Hematopoietic multipotent progenitor cell treated with erythropoietin and hydrocortisone succinate and interleukin-3 and kit ligand, for 8 days (in vitro differentiated cells): Measurements from ENCODE around the gene CDKL1.
A peak's percentile ranks its signal among the peaks of the same experiment; 100 is the strongest.
"Not testable (repeated sequence)": the region's sequence is repeated elsewhere in the genome, so short reads cannot be mapped to it uniquely, and the experiment has no call there.

Source experiments
- DNase-seq: peaks from one replicate; pipeline ENCODE4 v3.0.0-alpha.2; 2015

The CDKL1 gene

DNA sequence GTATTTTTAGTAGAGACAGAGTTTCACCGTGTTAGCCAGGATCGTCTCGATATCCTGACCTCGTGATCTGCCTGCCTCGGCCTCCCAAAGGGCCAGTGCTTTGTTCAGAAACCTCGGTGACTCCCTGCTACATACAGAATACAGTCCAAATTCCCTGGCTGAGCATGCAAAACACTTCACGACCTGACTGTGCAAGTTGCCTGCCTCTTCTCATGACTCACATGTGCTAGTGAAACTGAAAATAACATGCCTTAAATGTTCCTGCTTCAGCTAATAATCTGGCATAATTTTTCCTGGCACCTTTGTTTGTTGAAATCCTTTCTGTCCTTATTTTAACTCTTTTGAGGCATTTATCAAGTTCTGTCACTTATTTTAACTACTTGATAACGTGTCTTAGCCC is 76.4 kb downstream of the CDKL1 start:
- no peak for DNase-seq

- DNase-seq, result no peak
Measured at GRCh38 chr14:50319721-50320120, 77.0 kb downstream of the CDKL1 start.

DNA sequence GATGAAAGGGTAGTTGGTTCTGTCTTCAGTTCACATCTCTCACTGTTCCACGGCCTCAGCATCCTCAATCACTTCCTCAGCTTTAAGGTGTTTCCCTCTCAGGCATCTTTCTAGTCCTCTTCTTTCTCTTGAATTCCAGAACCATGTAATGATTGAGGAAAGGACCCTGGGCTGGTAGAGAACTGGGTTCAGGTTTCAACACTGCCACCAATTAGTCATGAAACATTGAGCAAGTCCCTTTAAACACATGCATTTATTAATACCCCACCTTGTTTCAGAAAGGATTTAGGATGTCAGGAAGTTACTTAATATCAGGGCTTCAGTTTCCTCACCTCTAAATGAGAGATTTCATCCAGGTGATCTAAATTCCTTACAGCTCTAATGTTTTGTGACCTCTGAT is 77.4 kb downstream of the CDKL1 start:
- DNase-seq, result no peak

DNA sequence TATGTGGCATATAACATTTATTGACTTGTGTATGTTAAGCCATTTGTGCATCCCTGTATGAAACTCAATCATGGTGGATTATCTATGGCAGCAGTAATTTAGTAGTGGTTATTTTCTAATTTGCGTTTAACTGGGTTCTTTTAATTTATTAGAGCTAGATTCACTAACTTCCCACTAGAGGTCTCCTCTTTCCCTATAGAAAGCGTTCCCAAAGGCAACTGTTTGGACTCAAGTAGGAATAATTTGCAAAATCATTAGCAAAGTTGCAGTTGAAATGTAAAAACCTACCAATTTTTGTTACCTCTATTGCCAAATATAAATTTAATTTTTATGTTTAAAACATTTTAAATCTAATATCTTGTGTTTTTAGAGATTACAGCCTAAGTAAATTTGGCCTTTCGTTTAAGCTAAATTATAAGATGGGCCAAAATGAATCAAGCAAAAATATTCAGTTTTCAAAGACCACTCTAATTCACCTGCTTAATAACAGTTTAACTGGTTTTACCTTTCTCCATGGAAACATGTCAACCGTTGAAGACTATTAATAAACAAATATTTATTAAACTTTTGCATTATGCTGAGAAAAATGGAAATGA is 78.6 kb downstream of the CDKL1 start:
- DNase-seq, result peak; percentile 62

DNA sequence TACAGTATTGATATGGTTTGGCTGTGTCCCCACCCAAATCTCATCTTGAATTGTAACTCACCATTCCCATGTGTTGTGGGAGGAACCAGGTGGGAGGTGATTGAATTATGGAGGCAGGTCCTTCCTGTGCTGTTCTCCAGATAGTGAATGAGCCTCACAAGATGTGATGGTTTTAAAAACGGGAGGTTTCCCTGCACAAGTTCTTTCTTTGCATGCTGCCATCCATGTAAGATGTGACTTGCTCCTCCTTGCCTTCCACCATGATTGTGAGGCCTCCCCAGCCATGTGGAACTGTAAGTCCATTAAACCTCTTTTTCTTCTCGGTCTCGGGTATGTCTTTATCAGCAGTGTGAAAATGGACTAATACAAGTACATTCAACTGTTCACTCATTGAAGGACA is 82.6 kb downstream of the CDKL1 start:
- not testable (repeated sequence) for DNase-seq

- DNase-seq, result no peak
Measured at GRCh38 chr14:50312734-50313054, 84.0 kb downstream of the CDKL1 start.

DNA sequence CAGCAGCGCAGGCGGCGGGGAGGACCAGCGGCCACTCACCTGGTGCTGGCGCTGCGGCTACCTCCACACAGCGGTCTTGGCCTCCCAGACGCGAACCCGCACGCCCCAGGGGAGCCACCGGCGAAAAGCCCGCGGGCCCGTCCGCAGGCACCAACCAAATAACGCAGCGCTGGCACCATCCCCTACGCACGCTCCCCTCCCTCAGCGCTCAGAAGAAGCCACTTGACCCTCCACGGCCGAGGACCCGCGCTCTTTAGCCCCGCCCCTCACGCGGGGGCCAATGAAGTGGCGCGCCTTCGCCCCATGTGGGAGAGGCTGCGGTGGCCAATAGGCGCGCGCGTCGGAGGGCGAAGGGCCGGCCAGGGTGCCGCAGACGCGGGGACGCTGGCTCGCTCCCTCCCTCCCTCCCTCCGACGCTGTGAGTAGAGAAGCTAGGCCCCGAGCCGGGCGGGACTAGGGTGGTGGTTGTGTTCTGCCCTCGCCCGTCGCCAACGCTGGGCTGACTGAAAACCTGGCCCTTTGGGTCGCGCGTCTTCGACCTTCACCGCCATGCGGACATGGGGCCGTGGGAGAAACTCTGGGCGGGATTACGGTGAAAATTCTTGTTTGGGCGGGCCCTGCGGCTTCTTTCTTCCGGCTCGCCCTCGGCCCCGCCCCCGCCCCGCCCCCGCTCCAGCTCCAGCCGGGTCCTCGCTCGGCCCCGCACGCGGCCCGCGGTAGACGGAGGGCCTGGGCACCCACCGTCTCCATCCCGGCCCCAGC is 84.5 kb downstream of the CDKL1 start, which contains the start of the genes DMAC2L and L2HGDH:
Gene DMAC2L, plus strand, starts transcription at position 353 of the 762 bp plus-strand sequence. CDS start 9,164 bp downstream, outside the sequence.
Gene L2HGDH, minus strand, starts transcription at position 258 of the 762 bp plus-strand sequence. Its CDS starts 79 bp downstream, at position 179.
- DNase-seq, result peak; percentile 95

DNA sequence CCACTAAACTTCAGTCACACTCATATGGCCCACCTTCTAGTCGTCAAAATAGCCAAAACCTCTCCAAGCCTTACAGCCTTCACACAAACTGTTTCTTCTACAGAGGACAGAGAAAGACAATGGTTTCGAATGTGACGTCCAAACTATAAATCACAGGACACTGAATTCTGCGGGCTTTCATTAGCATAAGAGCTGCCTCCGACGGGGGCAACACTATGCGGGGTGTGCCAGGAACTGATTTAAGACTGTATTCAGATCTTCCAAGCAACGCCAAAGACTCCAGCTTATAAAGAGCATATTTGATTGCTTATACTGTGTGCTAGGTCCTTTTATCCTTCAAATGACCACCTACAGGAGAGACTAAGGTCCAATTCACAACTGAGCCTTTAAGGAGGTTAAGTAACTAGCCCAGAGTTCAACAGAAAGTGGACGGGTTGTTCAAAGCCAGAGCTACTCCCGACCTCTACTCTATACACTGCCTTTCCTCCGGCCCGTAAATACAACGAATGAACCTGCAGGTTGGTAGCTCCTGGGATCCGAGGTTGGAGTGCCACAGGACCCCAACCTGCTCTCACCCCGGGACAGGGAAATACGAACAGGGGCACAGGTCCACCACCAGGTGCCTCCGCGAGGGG is 85.2 kb downstream of the CDKL1 start:
- no peak for DNase-seq

DNA sequence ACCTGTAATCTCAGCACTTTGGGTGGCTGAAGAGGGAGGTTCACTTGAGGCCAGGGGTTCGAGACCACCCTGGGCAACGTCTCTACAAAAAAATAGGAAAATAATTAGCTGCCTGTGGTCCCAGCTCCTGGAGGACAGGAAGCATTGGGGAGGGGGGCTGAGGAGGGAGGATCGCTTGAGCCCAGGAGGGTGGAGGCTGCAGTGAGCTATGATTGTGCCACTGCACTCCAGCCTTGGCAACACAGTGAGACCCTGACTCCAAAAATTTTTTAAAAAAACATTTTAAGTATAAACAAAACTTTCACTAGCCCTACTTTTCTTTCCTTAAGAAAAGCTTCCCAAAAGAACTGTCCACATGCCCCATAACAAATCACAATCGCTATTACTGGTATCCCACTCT is 86.2 kb downstream of the CDKL1 start:
- no peak for DNase-seq

DNA sequence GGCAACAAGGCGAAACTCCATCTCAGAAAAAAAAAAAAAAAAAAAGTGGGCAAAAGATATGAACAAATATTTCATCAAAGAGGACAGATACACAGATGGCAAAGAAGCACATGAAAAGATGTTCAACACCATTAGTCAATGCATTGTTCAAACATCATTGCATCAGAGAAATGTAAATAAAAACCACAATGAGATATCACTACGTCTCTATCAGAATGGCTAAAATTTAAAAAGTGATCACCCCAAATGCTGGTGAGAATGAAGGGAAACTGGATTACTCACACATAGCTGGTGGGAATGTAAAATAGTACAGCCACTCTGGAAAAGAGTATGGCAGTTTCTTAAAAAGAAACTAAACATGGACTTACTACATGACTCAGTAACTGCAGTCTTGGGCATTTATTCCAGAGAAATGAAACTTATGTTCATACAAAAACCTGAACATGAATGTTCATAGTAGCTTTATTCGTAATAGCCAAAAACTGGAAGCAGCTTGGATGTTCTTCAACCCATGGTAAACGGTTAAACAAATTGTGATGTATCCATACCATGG is 88.2 kb downstream of the CDKL1 start:
- peak; percentile 26 for DNase-seq

DNA sequence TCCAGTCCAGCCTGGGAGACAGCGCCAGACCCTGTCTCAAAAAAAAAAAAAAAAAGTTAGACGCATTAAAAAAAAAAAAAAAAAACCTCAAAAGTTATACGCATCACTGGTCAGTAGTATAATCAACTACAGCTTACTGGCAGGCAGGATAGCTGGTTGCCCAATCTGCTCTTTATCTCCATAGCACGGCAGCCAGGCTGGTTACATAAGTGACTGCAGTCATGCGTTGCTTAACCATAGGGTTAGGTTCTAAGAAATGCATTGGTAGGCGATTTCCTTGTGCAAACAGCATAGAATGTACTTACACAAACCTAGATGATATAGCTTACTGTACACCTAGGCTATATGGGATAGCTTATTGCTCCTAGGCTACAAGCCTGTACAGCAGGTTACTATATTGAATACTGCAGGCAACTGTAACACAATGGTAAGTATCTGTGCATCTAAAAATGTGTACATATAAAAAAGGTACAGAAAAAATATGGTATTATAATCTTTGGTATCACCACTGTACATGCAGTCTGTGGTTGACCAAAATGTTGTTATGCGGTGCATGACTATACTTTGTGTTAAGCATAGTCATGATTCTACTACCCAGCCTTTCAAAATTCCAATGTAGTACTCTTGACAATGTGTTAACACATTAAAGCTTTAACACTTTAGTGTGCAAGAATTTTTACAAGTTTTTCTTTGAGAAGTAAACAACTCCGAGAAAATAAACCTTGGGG is 92.8 kb downstream of the CDKL1 start:
- DNase-seq, result peak; percentile 94

- no peak for DNase-seq
Measured at GRCh38 chr14:50301914-50302313, 94.8 kb downstream of the CDKL1 start.

- no peak for DNase-seq
Measured at GRCh38 chr14:50299585-50299984, 97.1 kb downstream of the CDKL1 start.

- no peak for DNase-seq
Measured at GRCh38 chr14:50290306-50290705, 106.4 kb downstream of the CDKL1 start.

- no peak for DNase-seq
Measured at GRCh38 chr14:50288146-50288545, 108.5 kb downstream of the CDKL1 start.

GRCh38 chr14:50285861-50286260 is 110.8 kb downstream of the CDKL1 start:
- no peak for DNase-seq
